NK-92 treated with Interleukin-12 subunit alpha and Interleukin-12 subunit beta, amount 100 ng/mL, for 24 hours (cell line): ENCODE measurements around the gene ZDHHC9.
A peak's percentile ranks its signal among the peaks of the same experiment; 100 is the strongest.

Source experiments
- DNase-seq: peaks from one replicate; lab custom pipeline; 2025; lab: John Stamatoyannopoulos, UW

The ZDHHC9 gene

DNA sequence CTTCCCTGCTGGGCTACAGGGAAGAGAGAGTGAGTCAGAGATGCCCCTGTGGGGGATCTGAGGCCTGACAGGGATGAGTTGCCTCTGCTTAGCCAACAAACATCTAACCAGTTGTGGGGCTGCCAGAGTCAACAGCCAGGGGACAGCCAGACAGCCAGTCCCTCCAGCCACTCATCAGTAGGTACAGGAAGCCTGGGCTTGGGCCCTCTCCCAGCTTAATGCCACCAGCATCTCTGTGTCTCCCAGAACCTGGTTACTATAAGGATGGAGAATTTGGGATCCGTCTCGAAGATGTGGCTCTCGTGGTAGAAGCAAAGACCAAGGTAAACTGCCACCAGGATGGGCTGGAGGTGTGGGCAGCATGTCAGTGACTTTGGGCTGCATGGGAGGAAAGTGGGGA is 81.2 kb downstream of the ZDHHC9 start:
- no peak for DNase-seq

GRCh38 chrX:129761596-129761995 is 82.1 kb downstream of the ZDHHC9 start:
- no peak for DNase-seq

DNA sequence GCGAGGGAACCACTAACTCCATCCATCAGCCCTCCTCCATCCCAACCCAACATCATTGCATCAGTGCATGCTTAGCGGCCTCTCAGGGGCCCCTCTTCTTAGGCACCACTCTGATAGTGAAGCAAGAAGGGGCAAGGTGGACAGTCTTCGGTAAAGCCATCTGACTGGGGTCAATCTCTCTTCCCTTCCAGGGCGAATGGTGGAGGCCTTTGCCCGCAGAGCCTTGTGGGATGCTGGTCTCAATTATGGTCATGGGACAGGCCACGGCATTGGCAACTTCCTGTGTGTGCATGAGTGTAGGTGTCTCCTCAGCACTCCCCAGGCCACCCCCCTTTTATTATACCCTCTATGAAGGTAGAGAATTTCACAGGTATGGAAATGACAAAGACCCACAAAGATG is 82.7 kb downstream of the ZDHHC9 start:
- DNase-seq = no peak

DNA sequence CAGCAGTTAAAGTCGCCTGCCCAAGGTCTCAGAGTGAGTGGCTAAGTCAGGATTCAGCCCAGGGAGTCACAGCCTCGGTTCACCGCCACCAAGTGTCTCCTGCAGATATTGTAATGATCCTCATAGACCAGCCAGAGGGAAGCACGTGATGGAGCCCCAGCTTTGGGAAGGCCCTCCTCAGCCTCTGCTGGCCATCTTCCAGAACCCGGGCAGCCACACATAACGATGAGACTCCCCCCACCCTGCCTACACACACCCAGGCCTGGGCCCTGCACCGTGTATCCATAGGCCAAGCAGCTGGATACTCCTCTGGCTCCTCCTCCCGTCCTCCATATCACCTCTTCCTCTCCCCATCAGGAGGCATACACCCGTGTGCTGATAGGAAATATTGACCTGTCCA is 83.5 kb downstream of the ZDHHC9 start:
- DNase-seq = no peak

DNA sequence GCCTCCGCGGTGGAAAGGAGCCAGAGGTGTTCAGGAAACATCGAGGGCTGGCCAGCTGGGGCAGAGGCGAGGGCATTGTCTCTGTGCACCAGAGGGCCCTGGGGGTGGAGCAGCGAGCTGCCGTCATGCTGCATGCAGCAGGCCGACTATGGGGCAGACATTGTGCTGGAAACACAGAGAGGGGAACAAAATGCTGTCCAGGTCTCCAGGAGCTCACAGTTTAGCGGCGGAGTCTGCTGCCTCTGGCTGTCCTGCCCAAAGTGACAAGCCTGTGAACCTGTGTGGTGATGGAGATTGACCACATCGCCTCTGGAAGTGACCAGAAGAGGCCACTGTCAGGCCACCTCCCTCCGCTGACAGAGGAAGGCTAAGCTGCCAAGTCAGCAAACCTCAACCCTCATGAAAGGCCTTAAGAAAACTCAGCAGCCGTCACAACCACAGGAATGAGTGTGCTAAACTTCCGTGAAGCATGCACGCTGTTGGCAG is 84.1 kb downstream of the ZDHHC9 start:
- peak; percentile 52 for DNase-seq

DNA sequence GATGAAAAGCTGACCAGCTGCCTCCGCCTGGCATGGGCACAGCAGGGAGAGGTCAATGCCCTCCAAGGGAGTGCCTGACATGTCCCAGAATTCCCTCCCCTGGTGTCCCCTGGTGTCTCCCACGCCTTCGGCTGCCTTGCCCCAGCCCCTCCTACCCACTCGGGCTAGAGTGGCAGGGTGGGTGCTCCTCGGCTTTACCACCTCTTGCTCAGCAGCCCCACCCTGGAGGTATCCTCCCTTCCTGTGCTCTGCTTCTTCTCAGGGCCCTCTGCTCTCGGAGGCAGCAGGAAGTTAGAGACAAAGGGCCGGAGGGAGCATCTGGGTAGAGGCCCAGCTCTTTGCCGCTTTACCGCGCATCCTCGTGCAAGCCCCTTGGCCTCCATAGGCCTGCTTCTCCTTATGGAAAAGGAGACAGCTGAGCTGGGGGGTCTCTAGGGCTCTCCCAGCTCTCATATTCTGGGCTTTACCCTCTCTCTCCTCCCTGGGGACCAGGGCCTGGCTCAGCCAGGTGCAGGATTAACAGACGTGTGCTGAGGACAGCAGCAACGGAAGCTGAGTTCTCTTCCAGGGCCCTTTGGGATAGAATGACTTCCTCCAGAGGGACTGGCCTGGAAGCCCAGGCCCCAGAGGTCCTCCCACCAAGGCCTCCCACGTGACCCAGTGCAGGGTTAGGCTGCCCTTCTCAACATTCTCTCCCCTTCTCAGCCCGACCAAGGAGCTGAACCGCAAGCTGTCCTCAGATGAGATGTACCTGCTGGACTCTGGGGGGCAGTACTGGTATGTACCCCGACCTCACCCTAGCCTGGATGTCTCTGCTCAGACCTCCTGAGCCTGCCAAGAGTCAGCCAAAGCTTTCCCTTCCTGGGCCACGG is 87.7 kb downstream of the ZDHHC9 start:
- no peak for DNase-seq

GRCh38 chrX:129754056-129755024 is 89.3 kb downstream of the ZDHHC9 start:
- no peak for DNase-seq
